CD4-positive, alpha-beta T cell treated with Interleukin-15 for 1 hour (primary cell): ENCODE measurements around the gene ATP1A1.

ENCODE experiments used
- DNase-seq: peaks from one replicate; pipeline ENCODE4 v3.0.0-alpha.2; 2020

Gene ATP1A1

DNA sequence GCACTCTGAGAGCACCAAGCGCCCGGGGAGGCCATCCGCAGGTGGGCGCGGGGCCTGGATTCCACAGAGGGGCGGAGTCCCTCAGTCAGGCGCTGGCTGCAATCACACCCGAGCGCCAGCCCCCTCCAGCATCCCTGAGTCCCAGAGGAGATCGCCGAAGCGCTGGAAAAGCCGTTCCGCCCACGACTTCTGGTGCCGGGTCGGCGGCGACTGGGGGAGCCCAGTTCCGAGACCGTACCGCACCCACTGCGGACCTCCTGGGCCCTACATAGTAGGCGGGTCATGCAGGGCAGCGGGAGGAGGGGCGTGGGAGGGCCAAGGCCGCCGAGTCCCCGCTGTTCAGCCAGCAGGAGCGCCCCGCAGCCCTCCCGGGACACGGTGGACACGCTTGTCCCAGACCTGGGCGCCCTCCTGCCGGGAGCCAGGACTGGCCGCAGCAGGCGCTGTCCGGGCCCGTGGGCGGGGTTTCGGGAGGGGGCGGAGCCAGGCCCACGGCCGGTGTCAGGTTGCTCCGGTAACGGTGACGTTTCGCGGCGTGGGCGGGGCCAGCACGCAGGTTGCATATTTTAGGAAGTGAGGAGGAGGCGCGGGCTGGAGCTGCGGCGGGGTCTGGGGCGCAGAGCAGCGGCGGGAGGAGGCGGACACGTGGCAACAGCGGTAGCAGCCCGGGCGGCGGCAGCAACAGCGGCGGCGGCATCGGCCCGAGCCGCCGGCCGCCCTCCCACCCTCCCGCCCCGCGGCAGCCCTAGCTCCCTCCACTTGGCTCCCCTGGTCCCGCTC lies at the start of gene ATP1A1:
Gene ATP1A1, plus strand, starts transcription at position 594 of the 780 bp plus-strand sequence. CDS start 268 bp downstream, outside the sequence.
- DNase-seq = peak; percentile 97

DNA sequence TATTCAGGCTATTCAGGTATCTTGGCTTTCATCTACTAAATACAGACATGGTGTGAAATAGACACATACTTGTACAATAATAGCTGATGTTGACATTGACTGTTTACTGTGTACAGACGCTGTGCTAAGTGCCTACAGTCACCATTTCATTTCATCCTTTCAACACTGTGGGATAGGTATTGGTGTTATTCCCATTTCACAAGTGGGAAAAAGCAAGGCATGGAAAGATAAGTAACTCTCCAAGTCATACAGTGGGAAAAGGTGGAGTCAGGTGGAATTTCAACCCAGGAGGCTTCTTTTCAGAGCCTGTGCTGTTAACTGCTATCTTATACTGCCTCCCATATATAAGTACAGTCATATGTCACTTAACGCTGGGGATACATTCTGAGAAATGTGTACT lies 49.6 kb upstream of the ATP1A1 start:
- no peak for DNase-seq

DNA sequence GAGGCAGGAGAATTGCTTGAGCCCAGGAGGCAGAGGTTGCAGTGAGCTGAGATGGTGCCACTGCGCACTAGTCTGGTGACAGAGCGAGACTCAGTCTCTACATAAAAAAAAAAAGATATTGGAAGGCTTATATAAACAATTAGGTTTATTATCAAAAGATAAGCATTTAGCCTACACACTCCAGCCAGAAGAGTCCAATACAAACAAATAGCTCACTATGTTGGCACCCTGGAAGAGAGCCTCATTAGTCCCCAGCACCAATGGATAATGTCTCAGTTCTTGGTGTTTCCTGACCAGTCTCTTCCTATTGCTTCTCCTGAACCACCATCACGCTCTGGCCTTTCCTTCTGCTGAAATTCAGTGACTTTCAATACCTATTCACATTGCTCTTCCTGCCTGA lies 48.6 kb upstream of the ATP1A1 start:
- no peak for DNase-seq

DNA sequence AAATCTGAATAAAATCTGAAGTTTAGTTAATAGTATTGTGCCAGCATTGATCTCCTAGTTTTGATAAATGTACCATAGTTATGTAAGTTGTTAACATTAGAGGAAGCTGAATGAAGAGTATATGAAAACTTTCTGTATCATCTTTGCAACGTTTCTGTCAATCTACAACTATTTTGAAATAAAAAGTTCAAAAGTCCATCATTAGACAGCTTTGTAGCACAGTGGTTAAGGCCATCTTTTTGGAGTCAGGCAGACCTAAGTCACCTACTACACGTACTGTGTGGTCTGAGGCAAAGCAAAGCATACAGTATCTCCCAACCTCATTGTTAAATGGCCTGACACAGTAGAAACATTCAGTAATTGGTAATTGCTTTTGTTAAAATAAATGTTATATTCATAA lies 47.9 kb upstream of the ATP1A1 start:
- no peak for DNase-seq

DNA sequence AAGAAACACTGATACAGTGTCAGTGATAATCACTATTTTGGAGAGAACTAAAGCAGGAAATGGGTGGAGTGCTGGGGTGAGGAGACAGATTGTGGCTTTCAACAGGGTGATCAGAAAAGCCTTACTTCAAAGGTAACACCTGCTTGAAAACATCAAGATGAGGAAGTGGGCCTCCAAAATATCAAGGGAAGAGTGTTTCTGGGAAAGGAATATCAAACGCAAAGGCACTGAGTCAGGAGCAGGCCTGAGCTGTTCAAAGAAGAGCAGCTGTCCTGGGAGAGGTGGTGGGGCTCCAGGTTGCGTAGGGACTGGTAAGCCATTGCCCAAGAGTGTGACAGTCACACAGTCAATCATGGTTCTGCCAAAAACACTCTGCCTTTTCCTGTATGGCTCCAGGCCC lies 47.1 kb upstream of the ATP1A1 start:
- peak; percentile 74 for DNase-seq

DNA sequence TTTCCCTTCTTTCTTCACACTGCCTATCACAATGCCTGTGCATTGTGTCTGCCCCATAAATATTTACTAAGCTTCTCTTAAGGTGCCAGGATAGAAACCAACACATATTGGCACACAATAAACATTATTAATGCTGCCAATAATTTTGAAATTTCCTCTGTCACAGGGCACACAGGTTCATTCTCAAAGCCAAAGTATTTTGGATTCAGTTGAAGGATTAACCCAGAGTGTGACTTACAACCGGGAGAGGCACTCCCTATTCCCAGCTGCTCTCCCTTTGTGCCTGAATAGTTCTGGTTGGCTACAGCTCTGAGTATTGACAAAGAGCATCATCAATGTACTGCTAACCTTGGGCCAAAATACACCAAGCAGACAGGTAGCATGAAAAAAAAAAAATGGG lies 46.6 kb upstream of the ATP1A1 start:
- DNase-seq = no peak

DNA sequence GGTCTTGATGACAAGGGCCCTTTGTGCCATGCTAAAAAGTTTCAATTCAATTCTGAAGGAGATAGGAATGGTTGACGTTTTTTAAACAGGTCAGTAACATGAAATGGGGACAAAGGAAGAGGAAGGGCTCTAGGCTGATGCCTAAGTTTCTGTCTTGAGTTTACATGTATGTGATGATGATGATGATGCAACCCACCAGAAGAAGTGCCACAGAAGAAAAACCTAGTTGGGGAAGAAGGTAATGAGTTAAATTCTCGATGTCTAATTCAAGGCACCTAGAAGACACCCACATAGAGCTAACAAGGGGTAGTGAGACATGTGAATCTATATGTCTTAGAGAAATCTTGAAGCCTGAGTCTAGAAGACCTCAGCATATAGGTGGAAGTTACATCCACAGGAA lies 44.4 kb upstream of the ATP1A1 start:
- DNase-seq = no peak

DNA sequence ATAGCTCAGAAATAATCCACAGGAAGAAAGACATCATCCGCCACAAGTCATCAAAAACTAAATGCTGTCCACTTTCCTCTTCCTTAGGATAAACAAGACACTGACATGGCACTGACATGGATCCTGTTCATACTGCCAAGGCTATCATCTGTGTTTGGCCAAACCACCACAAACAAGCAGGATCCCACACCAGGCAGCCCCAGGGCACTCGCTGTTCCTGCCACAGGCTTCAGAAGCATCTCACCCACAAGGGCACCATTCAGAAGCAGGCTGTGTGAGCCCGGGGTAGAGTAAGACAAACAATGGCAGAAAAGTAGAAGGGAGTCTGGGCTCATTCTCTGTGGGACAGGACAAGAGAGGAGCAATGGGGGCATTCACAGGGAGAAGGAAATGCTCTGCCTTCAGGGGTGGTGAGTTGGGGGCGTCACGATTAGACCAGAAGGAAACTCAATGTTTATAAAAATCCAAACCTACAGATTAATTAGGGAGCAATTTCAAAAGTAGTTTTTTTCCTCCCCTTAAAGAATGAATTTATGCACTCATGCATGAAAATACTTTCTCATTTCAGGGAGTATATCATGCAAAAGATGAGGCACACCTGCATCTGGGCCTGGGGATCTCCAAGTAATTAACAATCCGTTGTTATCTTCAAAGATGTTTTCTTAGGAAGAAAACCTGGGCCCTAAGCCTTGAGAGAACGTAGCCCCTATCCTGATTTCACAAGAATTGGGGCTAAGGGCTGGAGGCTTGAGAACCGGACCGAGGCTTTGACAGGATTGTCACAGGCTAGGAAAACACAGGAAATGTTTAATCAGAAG lies 43.3 kb upstream of the ATP1A1 start:
- no peak for DNase-seq

DNA sequence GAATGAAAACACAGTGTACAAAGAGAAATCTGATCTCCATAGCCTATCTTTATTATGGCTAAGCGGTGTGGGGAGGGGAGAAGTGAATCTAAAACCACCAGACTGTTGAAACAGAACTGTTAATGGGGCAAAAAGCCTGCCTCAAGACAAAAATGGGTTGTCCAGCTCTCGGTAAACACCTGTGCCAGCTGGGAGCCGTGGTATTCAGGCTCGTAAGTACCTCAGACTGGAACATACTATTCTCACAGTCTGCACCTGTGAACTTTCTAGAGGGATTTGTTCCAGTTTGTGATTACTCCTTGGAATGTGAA lies 42.7 kb upstream of the ATP1A1 start:
- no peak for DNase-seq

DNA sequence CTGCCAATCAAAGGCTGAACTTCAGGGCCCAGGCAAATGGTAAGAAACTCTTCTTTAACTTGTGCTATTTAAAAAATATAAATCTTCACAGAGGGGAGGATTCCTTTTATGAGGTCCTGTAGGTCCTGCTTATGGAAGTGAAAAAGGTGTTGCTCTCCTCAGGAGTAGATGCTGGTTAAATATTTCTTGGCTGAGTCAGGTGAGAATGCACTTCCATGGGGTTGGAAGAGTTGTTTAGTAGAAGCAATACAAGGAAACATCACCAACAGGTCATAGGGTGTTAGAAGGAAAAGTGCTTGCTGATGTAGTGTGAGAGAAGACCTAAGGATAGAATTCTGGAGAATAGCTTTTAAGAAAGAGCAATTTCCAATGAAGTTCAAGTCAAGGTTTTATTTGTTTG lies 42.2 kb upstream of the ATP1A1 start:
- no peak for DNase-seq

DNA sequence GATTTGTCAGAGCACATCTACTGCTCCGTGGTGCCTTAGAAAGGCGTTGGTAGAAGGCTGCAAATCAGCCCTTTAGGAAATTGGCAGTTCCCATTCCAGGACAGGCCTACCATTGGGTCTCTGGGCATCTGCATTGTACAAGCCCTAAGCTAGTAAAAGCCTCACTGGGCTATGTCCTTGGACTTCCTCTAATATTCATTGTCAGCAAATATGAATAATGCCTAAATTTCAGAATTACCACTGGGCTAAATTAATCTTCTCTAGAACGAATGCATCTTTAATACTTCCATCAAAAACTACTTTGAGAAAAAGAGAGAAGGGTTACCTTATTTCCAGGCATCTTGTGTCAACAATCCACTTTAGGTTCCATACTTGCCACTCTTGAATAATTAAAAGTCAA lies 41.5 kb upstream of the ATP1A1 start:
- no peak for DNase-seq

DNA sequence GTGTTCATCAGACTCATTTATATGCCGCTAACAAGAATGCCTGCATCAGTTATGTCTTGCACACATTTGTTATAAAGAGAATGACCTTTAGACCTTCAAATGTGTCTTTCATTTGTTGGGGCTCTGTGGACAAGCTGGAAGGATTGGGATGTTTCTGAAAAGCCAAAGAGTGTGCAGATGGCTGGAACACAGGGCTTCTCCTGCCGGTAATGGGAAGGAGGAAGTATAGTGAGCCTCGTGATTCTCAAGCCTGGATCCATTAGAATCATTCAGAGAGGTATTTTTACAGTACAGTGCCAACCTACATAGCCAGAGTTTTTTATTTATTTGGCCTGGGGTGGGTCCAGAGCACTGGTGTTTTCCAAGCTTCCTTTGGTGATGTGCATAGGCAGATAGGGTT lies 40.6 kb upstream of the ATP1A1 start:
- DNase-seq = no peak

DNA sequence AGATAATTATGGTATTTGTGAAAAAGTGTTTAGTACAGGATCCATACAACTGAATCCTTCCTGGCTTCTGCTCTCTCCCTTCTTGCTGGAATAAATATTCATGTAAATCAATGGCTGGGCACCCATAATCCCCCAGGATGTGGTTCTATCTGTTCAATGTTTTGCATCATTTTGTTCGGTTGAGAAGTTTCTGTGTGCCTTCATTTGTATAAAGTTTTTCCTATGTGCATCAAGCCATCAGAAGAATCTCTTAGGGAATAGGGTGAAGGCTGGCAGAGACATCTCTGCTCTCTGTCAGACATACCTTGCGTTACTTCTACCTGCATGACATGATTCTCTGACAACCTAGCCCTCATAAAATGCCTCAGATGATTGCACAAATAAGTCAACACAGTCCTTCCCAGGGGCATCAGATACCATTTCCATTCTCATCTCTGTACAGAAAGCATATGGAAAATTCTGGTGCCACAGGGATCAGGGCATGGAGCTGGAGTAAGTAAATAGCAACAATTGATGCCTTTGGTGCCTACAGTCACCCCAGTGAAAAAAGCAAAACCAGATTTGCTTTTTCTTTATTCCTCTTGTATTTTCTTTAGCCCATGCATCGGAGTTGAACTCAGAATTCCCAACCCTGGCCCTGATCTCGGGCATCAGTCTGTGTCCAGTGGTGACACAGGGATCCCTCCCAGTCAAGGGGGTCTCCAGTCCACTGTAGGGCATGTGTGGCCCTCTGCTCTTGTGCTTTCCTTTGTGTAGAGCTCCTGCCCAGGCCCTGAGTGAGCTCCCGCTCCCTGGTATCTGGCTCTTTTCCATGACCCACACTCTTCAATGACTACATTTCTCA lies 39.7 kb upstream of the ATP1A1 start:
- DNase-seq = no peak

DNA sequence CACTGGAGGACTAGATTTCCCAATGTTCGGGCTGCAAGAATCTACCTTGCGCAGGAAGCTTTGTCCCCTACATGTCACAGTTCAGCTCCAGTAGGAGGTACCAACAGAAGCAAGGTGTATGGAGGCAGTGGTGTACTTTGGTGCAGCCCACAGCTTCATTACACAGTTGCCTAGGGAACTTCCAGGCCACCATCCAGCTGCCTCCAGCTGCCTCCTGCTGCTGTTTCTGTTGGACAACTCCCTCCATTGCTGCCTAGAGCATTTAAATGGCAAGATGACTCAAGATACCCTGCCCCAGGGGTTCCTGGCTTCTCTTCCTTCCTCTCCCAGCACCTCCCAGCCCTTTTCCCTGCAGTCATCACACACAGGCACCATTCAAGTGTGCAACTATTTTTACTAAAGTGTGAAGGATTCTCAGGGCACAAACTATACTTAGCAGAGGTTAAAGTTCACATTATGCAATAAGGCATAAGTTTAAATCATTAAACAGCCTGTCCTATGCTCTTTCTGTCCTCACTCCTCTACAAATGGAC lies 39.0 kb upstream of the ATP1A1 start:
- no peak for DNase-seq

DNA sequence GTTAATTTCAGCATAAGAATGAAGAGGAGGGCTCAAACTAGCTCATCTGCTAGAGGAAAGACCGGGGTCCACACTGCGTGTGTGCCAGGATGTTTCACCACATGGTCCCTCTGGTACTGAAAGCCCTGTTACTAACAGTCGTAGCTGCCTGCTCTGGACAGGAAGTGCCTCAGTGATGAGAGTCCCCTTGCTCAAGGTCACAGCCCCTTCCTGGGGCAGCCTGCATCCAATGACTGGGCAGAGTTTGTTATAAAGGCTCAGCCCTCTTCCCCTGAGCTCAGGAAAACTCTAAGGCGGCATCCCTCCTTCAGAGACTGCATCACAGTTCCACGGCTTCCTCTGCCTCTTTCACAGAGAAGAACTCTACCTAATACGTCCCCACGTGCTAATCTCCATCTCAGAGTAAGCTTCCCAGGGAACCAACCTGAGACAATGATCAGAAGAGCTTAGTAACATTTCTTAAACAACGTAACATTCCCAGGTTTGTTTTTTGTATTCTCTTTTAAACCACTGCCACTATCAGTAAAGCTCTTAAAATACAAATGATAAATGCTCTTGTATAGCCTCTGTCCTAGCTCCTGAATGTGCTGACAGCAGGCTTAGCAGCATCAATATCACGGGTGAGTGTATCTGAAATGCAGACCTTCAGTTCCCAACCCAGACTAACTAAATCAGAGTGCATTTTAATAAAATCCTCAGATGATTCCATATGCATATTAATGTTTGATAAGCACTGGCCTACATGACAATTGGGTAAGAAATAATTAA lies 38.0 kb upstream of the ATP1A1 start:
- DNase-seq = no peak

DNA sequence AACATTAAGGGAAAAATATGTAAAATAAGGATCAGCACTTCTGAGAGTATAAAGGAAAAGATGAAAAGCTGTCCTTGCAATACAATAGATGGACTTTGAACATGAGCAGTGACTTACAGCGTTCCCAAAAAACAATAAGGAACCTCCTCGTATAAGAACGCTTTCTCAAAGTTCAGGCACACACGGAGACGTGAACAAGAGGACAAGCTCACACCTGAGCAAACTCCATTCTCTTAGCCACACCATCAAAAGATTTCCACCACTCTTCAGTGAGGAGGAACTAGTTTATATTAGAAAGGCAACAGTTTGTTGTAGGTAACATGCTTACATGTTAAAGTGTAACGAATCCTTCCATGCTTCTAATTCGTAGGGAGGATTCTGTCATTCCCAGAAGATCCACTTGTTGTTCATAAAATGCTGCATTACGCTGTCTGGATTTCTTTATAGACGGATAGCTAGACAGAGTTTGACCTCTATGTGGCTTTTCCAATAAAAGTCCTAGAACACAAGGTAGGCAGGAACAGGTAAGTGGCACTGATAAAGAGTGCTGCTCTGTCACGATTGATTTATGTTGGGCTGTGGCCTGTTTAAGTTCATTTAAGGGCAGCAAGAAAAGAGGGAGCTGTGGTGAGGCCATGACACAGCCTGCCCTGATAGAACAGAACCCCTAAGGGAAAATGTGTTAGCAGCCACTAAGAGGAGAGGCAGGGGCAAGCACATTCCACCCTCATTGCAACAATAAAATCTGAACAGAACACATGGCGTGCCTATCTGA lies 37.0 kb upstream of the ATP1A1 start:
- no peak for DNase-seq

DNA sequence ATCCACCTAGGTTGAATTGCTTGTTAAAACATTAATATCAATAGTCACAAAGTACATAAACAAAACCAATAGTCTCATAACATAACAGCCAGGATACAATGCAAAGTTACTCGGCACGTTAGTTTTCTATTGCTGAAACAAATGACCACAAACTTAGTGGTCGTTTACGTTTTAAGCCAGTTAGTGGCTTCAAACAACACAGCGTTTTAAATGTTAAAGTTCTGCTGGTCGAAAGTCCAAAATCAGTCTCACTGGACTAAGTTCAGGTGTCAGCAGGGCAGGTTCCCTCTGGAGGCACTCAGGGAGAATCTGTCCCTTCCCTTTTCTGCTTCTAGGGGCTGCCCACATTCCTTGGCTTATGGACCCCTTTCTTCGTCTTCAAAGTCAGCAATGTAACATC lies 35.6 kb upstream of the ATP1A1 start:
- DNase-seq = no peak

DNA sequence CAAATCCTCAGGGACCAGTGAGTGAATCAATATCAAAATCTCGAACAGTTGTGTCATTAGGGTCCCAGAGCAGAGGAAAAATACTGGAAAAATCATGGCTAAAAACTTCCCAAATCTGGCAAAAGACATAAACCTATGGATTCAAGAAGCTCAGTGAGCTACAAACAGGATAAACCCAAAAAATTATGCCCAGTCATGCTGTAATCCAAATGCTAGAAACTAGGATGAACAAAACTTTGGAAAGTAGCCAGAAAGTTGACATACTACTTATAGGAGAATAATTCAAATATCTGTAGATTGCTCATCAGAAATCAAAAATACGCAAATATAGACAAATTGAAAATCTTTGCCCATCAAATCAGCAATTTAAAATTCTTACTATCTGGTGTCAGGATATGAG lies 34.6 kb upstream of the ATP1A1 start:
- DNase-seq = no peak

DNA sequence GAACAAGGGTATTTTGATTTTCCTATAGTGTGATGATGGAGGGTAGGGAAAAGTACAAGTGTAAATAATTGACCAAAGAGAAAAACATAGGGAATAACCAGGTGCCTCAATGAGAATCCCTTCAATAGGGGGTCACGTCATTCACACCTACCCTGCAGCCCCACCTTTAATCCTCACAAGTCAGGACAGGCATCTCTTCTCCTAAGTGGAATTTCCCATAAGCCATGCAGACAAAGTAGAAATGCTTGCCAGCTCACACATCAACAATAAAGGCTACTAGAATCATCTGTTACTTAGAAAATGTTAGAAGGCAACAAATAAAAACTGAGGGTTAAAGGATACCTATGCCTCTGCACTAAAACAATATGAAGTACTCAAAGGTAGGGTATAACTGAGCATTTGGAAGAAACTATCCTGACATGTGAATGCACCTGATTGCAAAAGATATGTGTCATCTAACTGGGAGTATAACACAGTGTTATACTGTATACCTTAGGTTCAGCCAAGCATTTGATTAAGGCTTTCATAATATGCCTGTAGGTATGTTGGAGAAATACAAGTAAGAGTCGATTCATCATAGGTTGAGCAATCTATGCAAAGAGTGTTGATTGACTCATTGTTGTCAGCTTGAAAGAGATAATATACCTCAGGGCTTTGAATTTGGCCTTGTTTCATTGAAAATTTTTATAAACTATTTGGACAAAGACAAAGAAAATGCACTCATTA lies 32.4 kb upstream of the ATP1A1 start:
- no peak for DNase-seq

DNA sequence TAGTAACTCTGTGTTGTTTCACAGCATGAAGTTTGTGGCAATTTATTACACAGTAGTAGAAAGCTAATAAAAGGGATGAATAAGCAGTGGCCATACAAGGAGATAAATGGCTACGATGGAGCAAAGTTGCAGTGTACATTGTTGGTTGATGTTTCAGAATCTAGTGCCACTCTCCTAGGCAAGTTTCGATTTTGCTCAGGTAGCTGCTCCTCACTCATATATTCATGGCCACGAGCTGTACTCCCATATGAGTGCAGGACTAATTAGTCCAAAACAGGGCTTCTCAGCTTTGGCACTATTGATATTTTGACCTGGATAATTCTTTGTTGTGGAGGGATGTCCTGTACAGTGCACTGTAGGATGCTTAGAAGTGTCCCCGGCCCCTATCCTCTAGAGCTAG lies 30.0 kb upstream of the ATP1A1 start:
- no peak for DNase-seq

DNA sequence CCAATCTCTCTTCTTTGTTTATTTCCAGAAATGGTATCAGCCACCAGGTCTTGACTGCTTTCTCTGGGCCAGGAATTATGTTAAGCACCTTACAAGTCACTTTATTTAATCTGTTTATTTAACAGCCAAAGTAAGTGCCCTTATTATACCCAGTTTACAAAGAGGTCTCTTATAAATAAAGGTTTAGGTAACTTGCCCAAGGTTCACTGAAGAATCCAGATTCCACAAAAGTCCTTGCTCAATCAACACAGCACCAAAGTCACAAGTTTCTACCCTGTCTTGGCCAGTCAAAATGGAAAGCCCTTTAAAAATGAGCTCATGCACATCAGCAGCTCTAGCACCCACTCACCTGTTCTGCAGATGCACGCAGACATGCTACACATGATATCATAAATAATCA lies 28.0 kb upstream of the ATP1A1 start:
- no peak for DNase-seq
